NOMO-1 treated with DMSO at 0.1 percent for 48 hours (cell line): ENCODE results near the gene WDR3.

Experiments used
- DNase-seq: peaks from one replicate; lab custom pipeline; 2025; ENCODE audit not compliant: unreplicated experiment; lab: John Stamatoyannopoulos, UW

The WDR3 gene

DNA sequence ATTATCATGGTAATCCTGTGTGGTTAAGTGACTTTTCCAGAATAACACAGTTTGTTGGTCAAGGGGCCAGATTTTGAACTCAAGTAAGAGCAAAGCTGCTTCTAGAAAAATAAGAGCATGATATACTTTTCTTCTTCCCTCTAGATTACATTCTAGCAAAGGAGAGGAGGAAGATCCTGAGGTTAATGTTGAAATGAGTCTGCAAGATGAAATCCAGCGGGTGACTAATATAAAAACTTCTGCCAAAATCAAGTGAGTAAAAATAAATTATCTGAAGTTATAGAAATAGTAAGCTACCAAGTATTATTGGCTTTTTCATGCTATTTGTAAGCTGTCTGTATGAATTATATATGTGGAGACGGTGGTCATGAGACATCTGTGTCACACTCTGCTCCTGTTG, 12.8 kb downstream of the WDR3 start:
- DNase-seq, result no peak

DNA sequence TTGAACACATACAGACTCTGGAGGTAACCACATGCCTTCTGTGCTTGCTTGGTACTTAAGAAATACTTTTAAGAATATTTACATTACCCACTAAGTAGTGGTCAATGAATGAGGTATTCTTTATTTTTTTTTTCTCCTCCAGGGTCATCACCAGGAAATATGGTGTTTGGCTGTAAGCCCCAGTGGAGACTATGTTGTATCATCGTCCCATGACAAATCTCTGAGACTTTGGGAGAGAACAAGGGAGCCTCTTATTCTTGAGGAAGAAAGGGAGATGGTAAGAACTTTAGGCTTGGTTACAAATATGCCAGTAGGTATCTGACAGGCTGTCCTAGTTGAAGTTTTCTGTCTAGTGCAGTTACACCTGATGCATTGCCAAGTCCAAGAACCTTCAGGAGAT, 22.8 kb downstream of the WDR3 start:
- no peak for DNase-seq

DNA sequence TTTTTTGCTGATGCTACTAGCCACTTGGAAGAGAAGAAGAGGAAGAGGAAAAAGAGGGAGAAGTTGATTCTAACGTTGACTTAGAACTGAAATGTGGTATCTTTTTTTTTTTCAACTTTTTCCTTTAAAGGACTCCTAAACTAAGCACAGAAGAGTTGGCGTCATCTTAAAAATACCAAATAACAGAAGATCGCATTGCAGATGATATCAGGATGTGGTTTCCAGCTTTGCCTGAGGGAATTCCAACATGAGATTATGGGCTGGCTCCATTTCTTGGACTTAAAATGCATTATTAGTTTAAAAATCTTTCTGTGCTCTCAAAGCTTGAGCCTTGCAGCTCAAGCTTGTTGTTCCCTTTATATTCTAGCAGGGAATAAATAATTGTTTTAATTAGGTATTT, 29.8 kb downstream of the WDR3 start:
- no peak for DNase-seq

DNA sequence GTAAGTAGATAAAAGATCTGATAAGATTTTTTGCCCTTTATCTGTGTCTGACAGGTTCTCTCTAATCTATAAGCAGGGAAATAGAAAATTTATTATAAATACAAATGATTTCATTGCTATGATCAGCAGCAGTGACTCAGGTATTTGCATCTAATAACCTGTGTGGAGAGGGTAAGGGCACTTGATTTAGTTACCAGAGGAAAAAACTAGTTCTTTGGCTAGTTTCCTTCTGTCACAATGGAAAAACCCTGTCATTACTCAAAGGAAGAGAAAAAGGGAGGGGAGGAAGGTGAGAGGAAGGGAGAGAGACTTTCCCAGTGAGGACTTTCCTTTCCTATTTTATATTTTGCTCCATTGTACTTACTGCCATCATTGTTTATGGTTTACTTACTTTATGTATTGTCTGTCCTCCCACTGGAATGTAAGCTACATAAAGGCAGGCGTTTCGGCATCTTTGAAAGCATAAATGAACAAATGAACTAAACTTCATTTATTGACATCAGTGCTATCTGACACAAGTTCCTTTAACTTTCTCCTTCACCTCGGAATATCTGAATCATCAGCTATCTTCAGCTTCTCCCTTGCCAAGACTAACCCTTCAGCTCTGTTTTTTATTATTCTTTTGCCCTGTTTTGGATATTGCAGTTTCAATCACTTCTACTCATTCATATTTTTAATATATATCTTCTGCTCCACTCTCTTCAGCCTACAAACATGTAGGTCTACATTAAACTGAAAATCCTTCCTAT, 34.9 kb downstream of the WDR3 start:
- no peak for DNase-seq

DNA sequence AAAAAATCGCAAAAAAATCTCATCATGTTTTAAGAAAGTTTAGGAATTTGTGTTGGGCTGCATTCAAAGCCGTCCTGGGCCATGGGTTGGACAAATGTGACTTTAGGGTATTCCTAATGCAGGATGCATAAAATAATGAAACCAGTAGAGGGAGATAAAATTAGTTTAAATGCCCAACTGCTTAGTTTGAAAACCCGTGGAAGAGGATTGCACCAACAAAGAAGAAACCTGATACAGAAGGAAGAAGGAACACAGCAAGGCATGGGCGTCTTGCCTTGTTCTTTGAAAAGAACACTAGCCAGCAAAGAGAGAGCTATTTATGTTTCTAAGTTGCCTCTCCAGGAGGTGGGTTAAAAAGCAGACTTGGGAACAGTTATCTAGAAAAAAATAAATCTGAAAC, 37.9 kb downstream of the WDR3 start:
- DNase-seq, result peak; percentile 5

DNA sequence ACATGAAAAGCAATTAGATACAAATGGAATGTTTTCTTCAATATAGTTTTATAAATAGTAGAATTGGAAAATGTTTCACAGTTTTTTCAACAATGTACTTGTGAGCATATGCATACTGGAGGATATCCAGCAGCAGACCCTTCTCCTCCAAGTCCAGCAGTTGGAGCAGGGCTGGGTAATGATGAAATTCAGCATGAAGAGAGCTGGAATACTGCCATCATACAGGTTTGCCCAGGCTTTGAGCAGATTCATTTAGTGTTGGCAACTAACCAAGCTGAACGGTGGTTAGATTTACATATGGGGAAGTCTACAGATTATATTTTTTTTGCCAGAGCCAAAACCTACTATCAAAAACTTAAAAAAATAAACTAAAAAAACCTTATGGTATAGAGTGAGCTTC, 38.3 kb downstream of the WDR3 start:
- no peak for DNase-seq

DNA sequence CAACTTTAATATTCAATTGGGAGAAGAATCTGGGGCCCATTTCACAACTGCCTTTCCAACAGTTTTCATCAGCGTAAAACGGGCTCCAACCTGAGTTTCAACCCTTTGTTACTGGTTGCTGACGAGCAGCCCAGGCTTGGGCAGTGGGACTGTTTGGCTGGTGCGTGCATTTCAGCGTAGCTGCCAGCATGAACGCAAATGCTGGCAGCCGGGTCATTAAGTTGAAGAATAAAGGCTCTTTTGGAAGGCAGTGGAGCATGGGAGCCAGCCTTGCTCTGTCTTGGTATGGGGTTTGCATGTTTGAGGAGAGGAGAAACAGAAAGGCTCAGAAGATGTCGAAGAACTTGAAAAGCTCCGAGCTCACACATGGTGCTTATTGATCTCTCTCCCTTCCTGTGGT, 40.7 kb downstream of the WDR3 start:
- DNase-seq, result no peak

DNA sequence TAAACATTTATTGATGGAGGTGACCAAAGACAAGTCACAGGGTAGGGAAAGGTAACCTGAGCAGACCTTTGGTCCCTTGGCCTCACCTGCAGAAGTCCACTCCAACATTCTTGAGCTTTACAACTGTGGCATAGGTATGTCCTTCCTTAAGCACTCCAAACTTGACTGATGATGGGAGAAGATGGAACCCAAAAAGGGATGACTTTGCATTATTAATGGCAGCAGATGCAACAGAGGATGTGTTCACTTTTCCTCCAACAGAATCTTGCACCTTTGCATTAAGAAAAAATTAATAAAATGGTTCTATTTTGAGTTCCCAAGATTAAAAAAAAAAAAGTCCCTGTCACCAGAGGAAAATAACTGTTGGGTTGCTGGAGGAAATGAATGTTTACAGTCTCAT, 42.2 kb downstream of the WDR3 start:
- no peak for DNase-seq

DNA sequence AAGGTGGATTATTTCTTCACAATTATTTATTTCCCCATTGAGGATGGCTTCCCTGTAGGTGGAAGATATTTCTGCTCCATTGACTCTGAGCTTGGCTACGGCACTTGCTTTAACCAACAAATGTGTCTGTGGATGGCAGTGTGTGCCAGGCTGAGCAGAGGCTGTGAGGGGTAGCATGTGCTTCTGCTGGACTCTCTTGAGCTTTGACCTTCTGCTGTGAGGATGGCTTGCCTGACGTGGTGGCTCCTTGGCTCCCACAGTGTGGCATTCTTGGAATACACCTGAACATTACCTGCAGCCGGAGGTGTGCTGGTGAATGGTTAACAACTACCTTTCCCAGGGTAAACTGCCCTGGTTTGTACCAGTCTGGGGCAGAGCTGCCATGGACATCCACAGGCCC, 46.8 kb downstream of the WDR3 start:
- DNase-seq, result no peak

DNA sequence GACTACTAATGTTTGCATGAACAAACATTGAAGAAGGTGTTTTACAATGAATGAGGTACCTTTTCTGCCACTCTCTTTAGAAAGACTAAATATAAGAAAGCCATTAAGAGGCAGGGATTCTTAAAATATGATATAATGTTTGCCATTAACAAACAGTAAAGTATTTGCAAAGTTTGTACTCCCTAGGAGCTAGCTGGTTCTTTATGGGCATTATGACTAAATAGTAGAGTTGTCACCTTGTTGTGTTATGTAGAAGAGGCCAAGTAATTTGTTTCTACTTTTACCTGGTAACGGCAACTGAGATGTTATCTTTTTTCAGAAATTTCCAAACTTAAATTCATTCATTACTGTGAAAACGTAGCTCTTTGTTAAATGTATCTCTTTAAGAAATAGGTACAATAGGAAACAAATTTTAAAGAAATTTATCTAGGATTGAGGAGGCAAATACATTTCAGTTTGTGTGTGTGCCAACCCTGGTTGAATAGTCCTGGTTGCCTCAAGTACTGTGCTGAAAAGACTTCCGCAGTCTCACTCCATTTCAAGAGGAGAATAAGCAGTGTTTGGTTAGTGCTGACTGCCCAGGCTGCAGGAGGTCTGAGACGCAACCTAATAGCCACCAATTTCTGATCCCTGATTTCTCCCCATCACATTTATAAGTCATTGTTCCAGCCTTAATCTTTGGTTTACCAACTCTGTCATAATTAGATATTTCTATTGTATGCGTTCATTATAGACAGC, 52.1 kb downstream of the WDR3 start:
- DNase-seq, result no peak

DNA sequence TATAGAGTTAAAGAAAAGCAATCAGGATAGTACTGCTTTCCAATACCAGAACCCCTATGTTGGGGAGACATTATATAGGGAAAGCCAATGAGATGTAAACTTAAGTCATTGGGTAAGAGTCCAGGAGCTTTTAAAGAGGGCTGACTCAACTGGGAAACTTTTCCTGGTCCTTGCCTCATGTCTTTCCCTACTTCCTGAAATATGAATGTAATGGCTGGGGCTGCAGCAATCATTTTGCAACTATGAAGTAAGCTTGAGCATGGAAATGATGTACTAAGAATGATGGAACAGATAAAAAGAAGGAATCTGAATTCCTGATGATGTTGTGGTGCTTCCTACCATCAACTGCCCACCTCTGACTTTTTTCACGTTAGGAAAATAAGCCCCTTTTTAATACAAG, 55.7 kb downstream of the WDR3 start:
- no peak for DNase-seq

DNA sequence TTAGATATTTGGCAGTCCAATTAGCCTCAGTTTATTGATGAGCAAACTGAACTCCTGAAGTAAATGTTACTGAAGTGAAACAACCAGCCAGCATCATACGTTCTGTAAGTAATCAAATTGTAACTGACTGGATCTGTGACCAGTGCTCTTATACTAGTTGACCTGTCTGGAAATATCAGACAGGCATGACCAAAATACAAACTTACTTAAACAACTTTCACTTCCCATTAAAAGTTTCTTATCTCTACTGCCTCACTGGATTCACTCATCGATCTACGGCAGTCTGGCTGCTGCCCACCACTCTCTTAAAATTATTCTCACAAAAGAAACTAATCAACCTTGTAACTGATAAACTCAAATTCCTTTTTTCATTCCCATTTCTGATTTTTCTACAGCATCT, 56.4 kb downstream of the WDR3 start:
- no peak for DNase-seq

DNA sequence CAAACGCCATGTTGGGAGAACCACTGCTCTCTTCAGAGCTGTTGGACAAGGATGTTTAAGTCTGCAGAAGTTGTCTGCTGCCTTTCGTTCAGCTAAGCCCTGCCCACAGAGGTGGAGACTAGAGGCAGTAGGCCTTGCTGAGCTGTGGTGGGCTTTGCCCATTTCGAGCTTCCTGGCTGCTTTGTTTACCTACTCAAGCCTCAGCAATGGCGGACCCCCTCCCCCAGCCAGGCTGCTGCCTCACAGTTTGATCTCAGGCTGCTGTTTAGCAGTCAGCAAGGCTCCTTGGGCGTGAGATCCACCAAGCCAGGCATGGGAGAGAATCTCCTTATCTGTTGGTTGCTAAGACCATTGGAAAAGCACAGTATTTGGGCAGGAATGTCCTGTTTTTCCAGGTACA, 74.8 kb downstream of the WDR3 start:
- no peak for DNase-seq

DNA sequence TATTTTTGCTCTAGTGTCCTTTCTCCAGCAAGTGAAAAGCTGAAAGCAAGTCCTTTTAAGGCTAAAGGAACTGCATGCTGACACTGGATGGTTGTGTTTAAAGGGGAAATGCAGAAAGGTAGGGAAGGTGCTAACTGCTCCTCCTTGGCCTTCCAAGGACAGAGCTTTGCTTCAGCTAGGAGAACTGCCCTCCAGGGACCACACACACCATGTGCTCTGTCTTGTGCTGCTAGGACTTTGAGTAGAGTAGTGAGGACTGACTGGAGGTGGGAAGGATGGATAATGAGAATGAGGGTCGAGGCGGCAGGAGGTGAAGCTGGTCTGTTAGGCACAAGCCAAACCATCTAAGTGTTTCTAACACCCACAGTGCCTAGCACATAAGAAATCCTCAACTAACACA, 77.9 kb downstream of the WDR3 start:
- no peak for DNase-seq

DNA sequence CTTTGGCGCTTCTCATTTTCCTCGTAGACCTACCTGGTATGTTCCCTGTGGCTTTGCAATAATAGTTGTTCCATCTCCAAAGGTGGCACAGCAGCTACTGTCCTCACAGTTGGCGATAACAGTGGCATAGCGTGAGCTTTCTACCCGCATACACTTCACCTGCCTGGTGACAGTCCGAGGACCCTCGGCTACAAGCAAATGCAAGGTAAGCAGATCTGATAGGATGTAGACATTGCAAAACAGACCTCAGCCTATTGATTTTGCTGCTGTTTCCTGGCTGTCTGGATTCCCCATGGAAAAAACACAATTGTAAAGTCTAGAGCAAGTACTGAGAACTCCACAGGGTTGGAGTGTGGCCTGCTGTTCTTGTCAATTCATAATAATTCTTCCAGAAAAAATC, 78.5 kb downstream of the WDR3 start:
- no peak for DNase-seq

DNA sequence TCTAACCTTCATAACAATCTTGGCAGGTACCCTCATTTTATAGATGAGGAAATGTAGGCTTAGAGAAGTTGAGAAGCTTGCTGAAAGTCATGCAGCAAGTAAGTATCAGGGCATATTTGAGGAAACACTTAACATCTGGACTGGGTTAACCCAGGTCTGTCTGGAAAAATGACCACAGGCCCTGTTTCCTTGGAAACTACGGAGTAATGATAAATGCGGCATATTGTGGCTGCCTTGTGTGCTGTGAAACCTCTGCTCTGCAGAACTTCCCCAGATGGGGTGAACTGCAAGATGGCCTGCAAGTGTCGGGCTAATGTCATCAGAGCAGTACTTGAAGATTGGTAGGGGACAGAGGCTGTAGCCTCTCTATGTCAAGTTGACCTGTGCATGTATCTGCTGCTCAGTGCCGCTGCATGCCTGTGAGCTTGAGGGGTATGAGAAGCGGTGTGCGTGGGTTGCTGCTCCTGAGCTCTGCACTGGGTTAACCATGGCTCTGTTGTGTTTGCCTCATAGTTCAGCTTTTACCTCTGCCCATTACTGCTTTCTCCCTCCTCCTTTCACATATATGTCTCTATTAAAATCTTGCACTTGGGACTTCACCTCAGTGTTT, 83.1 kb downstream of the WDR3 start:
- no peak for DNase-seq

DNA sequence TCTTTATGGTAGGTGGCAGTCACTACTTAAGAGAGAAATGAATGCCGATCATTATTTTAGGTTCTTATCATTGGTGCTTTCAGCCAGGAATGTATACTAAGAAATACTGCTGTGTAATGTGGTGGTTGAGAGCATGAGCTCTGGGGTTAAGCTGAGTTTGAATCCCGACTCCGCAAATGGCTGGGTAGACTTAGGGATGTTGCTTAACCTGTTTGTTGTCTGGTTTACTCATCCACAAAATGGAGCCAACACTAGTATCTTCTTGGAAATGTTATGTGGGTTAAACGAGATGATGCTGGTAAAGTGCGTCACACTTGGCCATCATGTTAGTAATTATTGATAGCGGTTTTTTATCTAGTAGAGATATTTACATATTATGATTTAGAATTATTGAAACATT, 83.8 kb downstream of the WDR3 start:
- no peak for DNase-seq

DNA sequence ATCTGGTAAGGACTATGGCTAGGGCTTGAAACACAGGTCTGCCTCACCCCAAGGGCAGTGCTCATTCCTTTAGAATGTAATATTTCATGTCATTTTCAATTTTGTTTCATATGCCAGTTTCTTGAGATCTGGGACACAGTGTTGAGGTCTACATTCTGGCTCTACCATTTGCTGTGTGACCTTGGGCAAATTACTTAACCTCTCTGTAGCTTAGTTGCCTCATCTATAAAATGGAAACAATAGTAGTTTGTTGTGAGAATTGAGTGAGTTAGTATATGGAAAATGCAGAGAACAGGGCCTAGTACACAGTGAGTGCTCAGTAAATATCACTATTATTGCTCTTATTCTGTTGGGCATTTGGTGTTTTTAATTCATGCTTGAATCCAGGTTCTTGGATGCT, 84.4 kb downstream of the WDR3 start:
- DNase-seq, result no peak
